Gastroesophageal sphincter (tissue), 4 donors: ENCODE data around the gene SPINT1. TPM values are rescaled to one million over a fixed set of nuclear protein-coding genes. Genes with fewer than 3 reads are reported as not detected.
"Not testable (repeated sequence)": the region's sequence is repeated elsewhere in the genome, so short reads cannot be mapped to it uniquely, and the experiment has no call there.

ENCODE experiments used
- ATAC-seq: fragments of 150-250 bp; one replicate; pipeline ENCODE4 v1.9.1; 2016; ENCODE audit warnings: mild to moderate bottlenecking, moderate library complexity
- H3K27ac ChIP-seq, 4 donors: fragments of 200-600 bp; sonication (generic) in 3 of 4; 1 replicate in 3 of 4; 2 replicates in 1 of 4; pipeline ENCODE4 v1.5.1; 2016 to 2019
- H3K27me3 ChIP-seq: fragments of 200-600 bp; sonication (generic); one replicate; pipeline ENCODE4 v1.5.1; 2019
- H3K36me3 ChIP-seq, 2 donors: fragments of 200-600 bp; sonication (generic); one replicate each; pipeline ENCODE4 v1.5.1; 2019; ENCODE audit warnings: control low read depth in 1 of 2
- H3K4me1 ChIP-seq, 3 donors: fragments of 200-600 bp; sonication (generic); 1 replicate in 2 of 3; 2 replicates in 1 of 3; pipeline ENCODE4 v1.5.1; 2016 to 2019; ENCODE audit warnings: control low read depth in 2 of 3
- H3K4me3 ChIP-seq, 2 donors: fragments of 200-600 bp; sonication (generic); one replicate each; pipeline ENCODE4 v1.5.1; 2019; ENCODE audit warnings: mild to moderate bottlenecking in 1 of 2, moderate library complexity in 1 of 2
- H3K9me3 ChIP-seq, 3 donors: fragments of 200-600 bp; sonication (generic); one replicate each; pipeline ENCODE4 v1.5.1; 2017 to 2019; ENCODE audit warnings: control low read depth in 2 of 3
- CTCF ChIP-seq, 4 experiments: fragments of 200-600 bp in 2 of 4; fragments of 450-650 bp in 2 of 4; sonication (generic) in 1 of 4; IDR thresholded peaks; one replicate each; pipeline ENCODE4 v1.5.1; 2017 to 2019; ENCODE audit warnings: antibody characterized with exemption in 4 of 4, mild to moderate bottlenecking in 2 of 4, moderate library complexity in 2 of 4
- EP300 ChIP-seq: sonication (generic); formaldehyde crosslinking; IDR thresholded peaks from one replicate; pipeline ENCODE4 v1.6.1; 2017; ENCODE audit warnings: antibody characterized with exemption, mild to moderate bottlenecking
- POLR2A ChIP-seq, 2 donors: fragments of 450-650 bp; IDR thresholded peaks; one replicate each; pipeline ENCODE4 v1.6.1; 2017; ENCODE audit warnings: antibody characterized with exemption in 2 of 2, mild to moderate bottlenecking in 2 of 2, moderate library complexity in 1 of 2
- POLR2AphosphoS5 ChIP-seq: sonication (generic); formaldehyde crosslinking; IDR thresholded peaks from one replicate; pipeline ENCODE4 v1.6.1; 2017; ENCODE audit warnings: antibody characterized with exemption
- WGBS, 2 donors: methylation state at CpG; one replicate each; pipeline ENCODE4 v1.1.5; 2018; ENCODE audit warnings: low coverage in 1 of 2; 5-methylcytosine and 5-hydroxymethylcytosine counted together
- total RNA-seq, 4 donors: library from RNA; depleted of rRNA; stranded (reverse); fragments of >200 nt; gene quantifications; one replicate each; pipeline ENCODE4 v1.1.0, GENCODE V29; 2016

SPINT1 gene
- total RNA-seq, 4 donors from 2014 or later, result 2.0 to 29.8 (median 2.8) TPM

- no peak overlapping the region for H3K27ac ChIP-seq
- H3K4me1 ChIP-seq, result peaks cover 0 to 9% (median 0%) of the 10 kb centered on the region in 3 donors
- WGBS, 2 donors, result no CpG with 5 or more reads among the region's 8 CpGs
- no peaks in the 10 kb centered on the region for H3K36me3 ChIP-seq
- TF ChIP-seq POLR2A (IDR thresholded peaks at IDR 0.05) (no peak), EP300 (no peak), POLR2AphosphoS5 (no peak), CTCF (IDR thresholded peaks at IDR 0.05) (no peak)
- H3K27me3 ChIP-seq, result peaks cover 50% of the 10 kb centered on the region
- H3K9me3 ChIP-seq, result no peaks in the 10 kb centered on the region
- H3K4me3 ChIP-seq, result no peak overlapping the region
- ATAC-seq, result no peak
Measured at GRCh38 chr15:40856746-40857145, 12.9 kb downstream of the SPINT1 start.

GRCh38 chr15:40857601-40858341 lies 13.9 kb downstream of the SPINT1 start:
- H3K9me3 ChIP-seq, result no peaks in the 10 kb centered on the region
- no peak overlapping the region for H3K4me3 ChIP-seq
- H3K36me3 ChIP-seq, result no peaks in the 10 kb centered on the region
- H3K4me1 ChIP-seq, result peaks cover 0 to 9% (median 0%) of the 10 kb centered on the region in 3 donors
- ATAC-seq, result peak; percentile 92
- WGBS, 2 donors, result 33 to 41% methylated on average over 3 to 7 of the region's 15 CpGs
- peaks cover 52% of the 10 kb centered on the region for H3K27me3 ChIP-seq
- no peak overlapping the region for H3K27ac ChIP-seq
- no peak for TF ChIP-seq POLR2AphosphoS5
- peak in 3 of 4 experiments; percentile 90 to 98 (median 92) for TF ChIP-seq CTCF (IDR thresholded peaks at IDR 0.05)

- TF ChIP-seq POLR2AphosphoS5, result no peak
- TF ChIP-seq CTCF (IDR thresholded peaks at IDR 0.05), result no peak
- TF ChIP-seq POLR2A (IDR thresholded peaks at IDR 0.05), result no peak
- TF ChIP-seq EP300, result no peak
- WGBS, 2 donors, result 60 to 73% methylated on average over 3 to 5 of the region's 10 CpGs
- no peaks in the 10 kb centered on the region for H3K36me3 ChIP-seq
- H3K4me1 ChIP-seq, result peaks cover 0 to 9% (median 0%) of the 10 kb centered on the region in 3 donors
- H3K9me3 ChIP-seq, result no peaks in the 10 kb centered on the region
- H3K27ac ChIP-seq, result no peak overlapping the region
- H3K4me3 ChIP-seq, result no peak overlapping the region
- ATAC-seq, result no peak
- H3K27me3 ChIP-seq, result peaks cover 57% of the 10 kb centered on the region
Measured at GRCh38 chr15:40858706-40859105, 14.9 kb downstream of the SPINT1 start.

GRCh38 chr15:40859206-40859851 lies 15.5 kb downstream of the SPINT1 start:
- 59 to 61% methylated on average over 9 to 14 of the region's 18 CpGs for WGBS, 2 donors
- no peak overlapping the region for H3K27ac ChIP-seq

GRCh38 chr15:40861147-40861546 lies 17.3 kb downstream of the SPINT1 start:
- not testable (repeated sequence) for H3K4me3 ChIP-seq
- 66 to 89% methylated on average over 1 to 4 of the region's 4 CpGs for WGBS, 2 donors

More at GRCh38 chr15:40859206-40859851, 15.5 kb downstream of the SPINT1 start:
- H3K36me3 ChIP-seq, result no peaks in the 10 kb centered on the region
- TF ChIP-seq POLR2AphosphoS5 (no peak), POLR2A (IDR thresholded peaks at IDR 0.05) (no peak), CTCF (IDR thresholded peaks at IDR 0.05) (peak in 3 of 4 experiments; percentile 35 to 70 (median 37))
- no peak overlapping the region for H3K4me3 ChIP-seq
- no peaks in the 10 kb centered on the region for H3K9me3 ChIP-seq
- H3K27me3 ChIP-seq, result peaks cover 60% of the 10 kb centered on the region
- ATAC-seq, result no peak
- H3K4me1 ChIP-seq, result peaks cover 0 to 9% (median 0%) of the 10 kb centered on the region in 3 donors

More at GRCh38 chr15:40861147-40861546, 17.3 kb downstream of the SPINT1 start:
- not testable (repeated sequence) for H3K9me3 ChIP-seq, H3K36me3 ChIP-seq, H3K27ac ChIP-seq, ATAC-seq, H3K4me1 ChIP-seq
- H3K27me3 ChIP-seq, result peaks cover 65% of the 10 kb centered on the region
